Ramos (cell line): Measurements from ENCODE around the gene TMEM255A.

ENCODE experiments used
- in situ Hi-C: fragments of 300-500 bp; cut with MboI; formaldehyde crosslinking; loops from one replicate; pipeline ENCODE4 v1.14.3; 2022; ENCODE audit warnings: low sequenced_read_pairs; ENCODE audit not compliant: unreplicated experiment

TMEM255A gene

DNA sequence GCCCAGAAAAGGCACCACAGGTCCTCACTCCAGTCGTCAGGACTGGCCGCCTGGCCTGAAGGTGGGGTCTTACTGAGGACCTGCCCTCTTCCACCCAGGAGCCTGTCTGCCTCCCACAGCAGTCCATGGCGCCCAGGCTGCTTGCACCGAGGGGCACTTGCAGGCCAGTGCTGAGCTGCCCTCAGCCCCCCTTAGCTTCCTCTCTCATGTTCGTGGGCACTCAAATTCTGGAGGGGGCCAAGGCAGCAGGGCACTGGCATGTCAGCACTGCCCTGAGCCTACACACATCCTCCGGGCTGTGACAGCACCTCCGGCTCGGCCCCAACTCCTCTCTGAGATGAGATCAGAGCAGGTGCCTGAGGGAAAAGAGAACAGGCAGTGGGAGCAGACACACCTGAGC, 87.9 kb downstream of the TMEM255A start:
- in situ Hi-C loops = no loop called here

DNA sequence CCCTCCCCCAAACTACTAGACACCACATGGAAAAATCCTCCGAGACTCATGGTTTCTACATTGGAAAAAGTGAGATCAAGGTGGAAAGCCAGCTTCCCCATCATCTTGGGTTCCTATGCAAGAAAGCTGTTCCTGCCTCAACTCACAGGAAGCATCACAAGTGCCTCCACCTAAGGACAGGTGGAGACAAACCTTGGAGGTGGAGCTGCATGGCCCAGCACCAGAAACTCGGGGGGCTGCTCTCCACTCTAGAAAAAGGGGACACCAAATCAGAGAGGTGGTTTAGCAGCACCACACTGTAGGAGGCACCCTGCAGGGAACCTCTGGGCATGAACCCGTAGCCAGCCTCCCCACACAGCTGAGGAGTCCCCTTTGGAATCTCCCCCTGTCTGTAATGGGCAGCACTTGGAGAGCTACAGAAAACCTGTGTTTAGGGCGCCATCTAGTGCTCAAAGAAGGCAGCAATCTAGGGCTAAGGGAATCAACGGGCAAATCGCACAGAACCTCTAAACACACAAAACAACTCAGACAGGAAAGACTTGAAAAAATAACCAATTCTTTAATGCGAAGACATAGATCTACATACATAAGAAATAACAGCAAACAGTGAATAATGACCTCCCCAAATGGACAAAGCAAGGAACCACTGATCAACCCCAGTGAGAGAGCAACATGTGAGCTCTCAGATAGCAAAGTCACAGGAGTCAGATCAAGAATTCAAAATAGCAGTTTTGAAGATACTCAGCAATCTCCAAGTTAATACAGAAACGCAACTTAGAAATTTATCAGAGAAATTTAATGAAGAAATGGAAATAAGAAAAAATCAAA, 97.6 kb downstream of the TMEM255A start:
- in situ Hi-C loops = no loop called here
